SU-DHL-6 (cell line): ENCODE results near the gene CNTNAP5.

Experiments used
- H2AFZ ChIP-seq: fragments of 200-600 bp; sonication (generic); 2 replicates; pipeline ENCODE4 v1.6.1; 2014; ENCODE audit warnings: low read depth, mild to moderate bottlenecking, moderate library complexity, mixed read lengths, antibody characterized with exemption, low read length; ENCODE audit not compliant: severe bottlenecking
- H3F3A ChIP-seq: fragments of 200-600 bp; shearing (Covaris generic); 2 replicates; pipeline ENCODE4 v1.6.0; 2016; ENCODE audit warnings: antibody characterized with exemption, mild to moderate bottlenecking; ENCODE audit not compliant: insufficient read depth
- H3K27ac ChIP-seq: fragments of 200-600 bp; sonication (generic); 2 replicates; pipeline ENCODE4 v1.5.1; 2016; ENCODE audit warnings: low read depth, mild to moderate bottlenecking, low read length, moderate library complexity, mixed read lengths
- H3K27me3 ChIP-seq: fragments of 200-600 bp; sonication (generic), shearing (Covaris generic); 2 replicates; pipeline ENCODE4 v1.6.0; 2014; ENCODE audit warnings: mild to moderate bottlenecking, low read length
- H3K36me3 ChIP-seq: fragments of 200-600 bp; sonication (generic); 2 replicates; pipeline ENCODE4 v1.6.1; 2014; ENCODE audit warnings: mild to moderate bottlenecking, low read length, mixed read lengths
- H3K4me2 ChIP-seq: fragments of 300-600, 200-600 bp; shearing (Covaris generic), sonication (generic); 2 replicates; pipeline ENCODE4 v1.6.0; 2014; ENCODE audit warnings: low read length, low read depth, mild to moderate bottlenecking; ENCODE audit not compliant: poor library complexity, severe bottlenecking
- H3K4me3 ChIP-seq: fragments of 200-600 bp; sonication (generic); 2 replicates; pipeline ENCODE4 v1.5.1; 2014; ENCODE audit warnings: antibody characterized with exemption, low read length, mild to moderate bottlenecking, mixed read lengths; ENCODE audit not compliant: insufficient read depth, poor library complexity, severe bottlenecking
- H3K79me2 ChIP-seq: fragments of 200-600 bp; sonication (generic); 2 replicates; pipeline ENCODE4 v1.6.1; 2014; ENCODE audit warnings: mild to moderate bottlenecking, low read length, moderate library complexity; ENCODE audit not compliant: insufficient read depth
- H3K9ac ChIP-seq: fragments of 200-600 bp; sonication (generic); 2 replicates; pipeline ENCODE4 v1.7.0; 2014; ENCODE audit warnings: mild to moderate bottlenecking, low read length
- H3K9me2 ChIP-seq: fragments of 200-600 bp; sonication (generic); replicated peaks from 2 replicates; pipeline ENCODE4 v1.6.1; 2014; ENCODE audit warnings: low read length; ENCODE audit not compliant: insufficient read depth
- H3K9me3 ChIP-seq: fragments of 200-600 bp; sonication (generic); 2 replicates; pipeline ENCODE4 v1.6.1; 2014; ENCODE audit warnings: low read length, mixed read lengths; ENCODE audit not compliant: insufficient read depth
- H4K20me1 ChIP-seq: fragments of 200-600 bp; sonication (generic); 2 replicates; pipeline ENCODE4 v1.6.1; 2014; ENCODE audit warnings: low read depth, mild to moderate bottlenecking, antibody characterized with exemption, low read length, moderate library complexity, mixed read lengths
- CTCF ChIP-seq: fragments of 200-600 bp; sonication (generic); IDR thresholded peaks from one replicate; pipeline ENCODE4 v1.5.1; 2017; ENCODE audit warnings: antibody characterized with exemption, mild to moderate bottlenecking, low read length, moderate library complexity; ENCODE audit not compliant: insufficient read depth, poor library complexity, severe bottlenecking
- EZH2phosphoT487 ChIP-seq: fragments of 200-600 bp; sonication (generic), shearing (Covaris generic); conservative IDR thresholded peaks from 2 replicates; pipeline ENCODE4 v1.6.1; 2018; ENCODE audit warnings: mild to moderate bottlenecking, antibody characterized with exemption, low read length, moderate library complexity, mixed read lengths

CNTNAP5 gene

GRCh38 chr2:124092651-124093050 is 67.6 kb downstream of the CNTNAP5 start:
- Histone ChIP-seq H3F3A (no peaks in the 10 kb centered on the region), H3K79me2 (no peaks in the 10 kb centered on the region), H3K4me3 (no peak overlapping the region), H3K9ac (no peak overlapping the region), H3K27me3 (no peaks in the 10 kb centered on the region), H4K20me1 (no peaks in the 10 kb centered on the region), H2AFZ (no peak overlapping the region), H3K36me3 (no peaks in the 10 kb centered on the region), H3K9me2 (no peaks in the 10 kb centered on the region), H3K4me2 (no peak overlapping the region), H3K9me3 (no peaks in the 10 kb centered on the region), H3K27ac (no peak overlapping the region)
- TF ChIP-seq CTCF (no peak), EZH2phosphoT487 (no peak)

GRCh38 chr2:124104914-124105313 is 79.8 kb downstream of the CNTNAP5 start:
- Histone ChIP-seq H3F3A (no peaks in the 10 kb centered on the region), H3K27ac (no peak overlapping the region), H3K79me2 (no peaks in the 10 kb centered on the region), H3K9ac (no peak overlapping the region), H3K36me3 (no peaks in the 10 kb centered on the region), H3K9me2 (no peaks in the 10 kb centered on the region), H3K27me3 (no peaks in the 10 kb centered on the region), H3K4me2 (no peak overlapping the region), H3K9me3 (no peaks in the 10 kb centered on the region), H2AFZ (no peak overlapping the region), H4K20me1 (no peaks in the 10 kb centered on the region), H3K4me3 (no peak overlapping the region)
- TF ChIP-seq EZH2phosphoT487, result no peak
- TF ChIP-seq CTCF, result no peak

GRCh38 chr2:124112206-124112605 is 87.1 kb downstream of the CNTNAP5 start:
- Histone ChIP-seq H3K27me3 (no peaks in the 10 kb centered on the region), H3K4me2 (no peak overlapping the region), H3K9ac (no peak overlapping the region), H3K27ac (no peak overlapping the region), H3K9me3 (no peaks in the 10 kb centered on the region), H3K9me2 (no peaks in the 10 kb centered on the region), H4K20me1 (no peaks in the 10 kb centered on the region), H3K79me2 (no peaks in the 10 kb centered on the region), H3F3A (no peaks in the 10 kb centered on the region), H2AFZ (no peak overlapping the region), H3K36me3 (no peaks in the 10 kb centered on the region), H3K4me3 (no peak overlapping the region)
- no peak for TF ChIP-seq EZH2phosphoT487
- no peak for TF ChIP-seq CTCF
